ENCODE results near the gene CAP2.

The CAP2 gene

DNA sequence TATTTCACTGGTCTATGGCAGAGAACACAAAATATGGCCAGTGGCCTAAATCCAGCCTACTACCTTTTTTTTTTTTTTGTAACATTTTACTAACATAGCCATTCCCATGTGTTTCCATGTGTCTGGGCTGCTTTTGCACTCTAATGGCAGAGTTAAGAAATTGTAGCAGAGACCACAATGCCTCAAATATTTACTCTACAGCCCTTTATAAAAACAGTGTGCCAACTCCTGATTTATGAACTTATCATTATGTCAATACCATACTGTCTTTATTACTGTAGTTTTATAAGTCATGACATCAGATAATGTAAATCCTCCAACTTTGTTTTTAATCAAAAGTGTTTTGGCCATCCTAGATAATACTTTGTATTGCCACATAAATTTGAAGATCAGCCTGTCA lies 27.4 kb upstream of the CAP2 start:
- Histone ChIP-seq H3K36me3 (ENCODE audit: control insufficient read depth in 2 of 2, insufficient read depth in 2 of 2, low read length in 2 of 2) (no peaks in the 10 kb centered on the region), H3K4me1 (ENCODE audit: control insufficient read depth, insufficient read depth, low read length) (peaks cover 3% of the 10 kb centered on the region), H3K27ac (ENCODE audit: low read length) (no peak overlapping the region), H3K27me3 (ENCODE audit: control insufficient read depth in 1 of 2, insufficient read depth in 2 of 2, low read length in 2 of 2) (no peaks in the 10 kb centered on the region), H3K9me3 (ENCODE audit: control insufficient read depth in 2 of 2, low read length in 2 of 2) (peaks cover 0 to 7% of the 10 kb centered on the region in 2 donors), H3K4me3 (ENCODE audit: low read length in 2 of 2) (no peak overlapping the region), H3K9ac (ENCODE audit: low read length in 2 of 2) (no peak overlapping the region)

DNA sequence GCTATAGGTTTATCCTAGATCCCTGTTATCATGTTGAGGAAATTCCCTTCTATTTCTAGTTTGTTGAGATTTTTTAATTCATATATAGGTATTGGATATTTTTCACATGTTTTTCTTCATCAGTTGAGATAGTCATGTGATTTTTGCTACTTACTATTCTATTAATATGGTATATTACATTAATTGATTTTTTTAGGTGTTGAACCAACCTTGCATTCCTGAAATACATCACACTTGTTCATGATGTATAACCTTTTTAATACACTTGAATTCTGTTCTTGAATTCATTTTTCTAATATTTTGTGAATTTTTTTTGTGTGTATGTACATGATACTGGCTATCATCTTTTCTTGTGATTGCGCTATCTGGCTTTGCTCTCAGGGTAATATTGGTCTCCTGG lies 25.5 kb upstream of the CAP2 start:
- Histone ChIP-seq H3K9ac (ENCODE audit: low read length in 2 of 2) (no peak overlapping the region), H3K27me3 (ENCODE audit: control insufficient read depth in 1 of 2, insufficient read depth in 2 of 2, low read length in 2 of 2) (no peaks in the 10 kb centered on the region), H3K27ac (ENCODE audit: low read length) (no peak overlapping the region), H3K36me3 (ENCODE audit: control insufficient read depth in 2 of 2, insufficient read depth in 2 of 2, low read length in 2 of 2) (no peaks in the 10 kb centered on the region), H3K4me3 (ENCODE audit: low read length in 2 of 2) (no peak overlapping the region), H3K4me1 (ENCODE audit: control insufficient read depth, insufficient read depth, low read length) (no peaks in the 10 kb centered on the region), H3K9me3 (ENCODE audit: control insufficient read depth in 2 of 2, low read length in 2 of 2) (peaks cover 0 to 7% of the 10 kb centered on the region in 2 donors)

DNA sequence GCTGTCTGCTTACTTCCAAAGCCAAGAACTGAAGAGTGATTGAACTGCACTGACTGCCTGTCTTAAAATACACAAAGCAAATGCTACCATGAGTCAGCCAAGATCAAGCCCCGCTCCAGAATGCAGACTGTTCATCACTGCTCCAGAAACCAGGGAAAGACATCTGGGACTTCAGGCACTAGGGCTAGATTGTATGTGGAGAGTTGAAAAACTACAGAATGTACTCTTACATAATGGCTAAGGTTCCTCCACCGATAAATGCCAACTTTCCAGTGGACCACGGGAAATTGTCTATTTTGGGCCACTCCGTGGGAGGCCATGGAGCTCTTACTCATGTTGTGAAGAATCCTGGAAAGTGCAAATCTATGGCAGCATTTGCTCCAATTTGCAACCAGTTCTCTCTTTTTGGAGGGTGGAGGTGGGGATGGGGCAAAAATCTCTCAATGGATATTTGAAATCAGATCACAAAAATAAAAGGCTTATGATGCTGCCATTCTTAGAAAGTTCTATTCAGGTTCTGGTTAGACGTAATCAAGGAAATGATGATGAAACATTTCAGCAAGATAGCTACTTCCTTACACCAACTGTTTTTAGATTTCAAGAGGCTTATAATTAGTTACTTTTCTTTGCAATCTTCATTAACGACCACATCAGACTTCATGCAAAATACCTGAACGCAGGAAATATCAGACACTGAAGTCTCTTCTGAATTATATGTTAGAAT lies 11.8 kb upstream of the CAP2 start:
- no peaks in the 10 kb centered on the region for H3K27me3 ChIP-seq (ENCODE audit: control insufficient read depth in 1 of 2, insufficient read depth in 2 of 2, low read length in 2 of 2)
- H3K9me3 ChIP-seq (ENCODE audit: control insufficient read depth in 2 of 2, low read length in 2 of 2), result no peaks in the 10 kb centered on the region
- no peaks in the 10 kb centered on the region for H3K36me3 ChIP-seq (ENCODE audit: control insufficient read depth in 2 of 2, insufficient read depth in 2 of 2, low read length in 2 of 2)
- no peaks in the 10 kb centered on the region for H3K4me1 ChIP-seq (ENCODE audit: control insufficient read depth, insufficient read depth, low read length)
- H3K4me3 ChIP-seq (ENCODE audit: low read length in 2 of 2), result peak overlapping the region; percentile 9 to 25
- H3K9ac ChIP-seq (ENCODE audit: low read length in 2 of 2), result no peak overlapping the region
- H3K27ac ChIP-seq (ENCODE audit: low read length), result peak overlapping the region; percentile 41

DNA sequence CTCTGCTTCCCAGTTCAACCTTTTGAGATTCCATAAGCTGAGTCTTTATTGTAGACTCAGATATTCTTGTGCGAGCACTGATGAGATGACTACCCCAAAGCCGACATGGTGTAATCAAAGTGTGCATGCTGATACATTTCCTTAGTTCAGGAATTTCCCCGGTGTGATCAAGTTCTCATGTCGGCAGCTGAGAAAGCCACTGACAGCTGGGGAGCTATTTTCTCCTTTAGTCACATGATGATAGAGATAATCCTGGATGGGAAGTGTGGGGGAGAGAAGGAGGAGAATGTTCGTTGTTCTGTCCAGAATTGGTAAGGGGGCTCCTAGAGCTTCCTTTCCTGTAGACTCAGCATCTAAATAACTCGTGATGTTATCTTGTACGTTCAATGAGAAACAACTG lies 7.7 kb upstream of the CAP2 start:
- no peaks in the 10 kb centered on the region for H3K9me3 ChIP-seq (ENCODE audit: control insufficient read depth in 2 of 2, low read length in 2 of 2)
- no peak overlapping the region for H3K9ac ChIP-seq (ENCODE audit: low read length in 2 of 2)
- no peaks in the 10 kb centered on the region for H3K4me1 ChIP-seq (ENCODE audit: control insufficient read depth, insufficient read depth, low read length)
- H3K27me3 ChIP-seq (ENCODE audit: control insufficient read depth in 1 of 2, insufficient read depth in 2 of 2, low read length in 2 of 2), result no peaks in the 10 kb centered on the region
- H3K27ac ChIP-seq (ENCODE audit: low read length), result no peak overlapping the region
- H3K36me3 ChIP-seq (ENCODE audit: control insufficient read depth in 2 of 2, insufficient read depth in 2 of 2, low read length in 2 of 2), result no peaks in the 10 kb centered on the region
- H3K4me3 ChIP-seq (ENCODE audit: low read length in 2 of 2), result no peak overlapping the region

DNA sequence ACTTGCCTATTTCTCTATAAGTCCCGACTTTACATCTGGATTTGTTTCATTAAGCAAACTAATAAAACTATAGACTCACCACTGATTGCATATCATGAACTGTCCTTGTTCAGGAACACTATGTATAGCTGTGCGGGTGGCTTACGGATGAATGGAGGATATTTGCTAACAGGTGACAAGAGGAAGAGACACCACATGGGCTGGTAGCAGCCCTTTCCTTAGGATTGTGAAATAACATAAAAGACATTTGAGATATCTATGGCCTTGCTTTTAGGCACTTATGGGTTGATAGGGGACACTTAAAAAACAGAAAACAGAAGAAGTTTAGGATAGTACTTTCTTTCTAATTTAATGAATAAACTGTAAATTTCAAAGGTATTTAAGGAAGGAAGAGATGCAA lies 5.0 kb upstream of the CAP2 start:
- Histone ChIP-seq H3K27ac (ENCODE audit: low read length) (no peak overlapping the region), H3K4me3 (ENCODE audit: low read length in 2 of 2) (no peak overlapping the region), H3K36me3 (ENCODE audit: control insufficient read depth in 2 of 2, insufficient read depth in 2 of 2, low read length in 2 of 2) (no peaks in the 10 kb centered on the region), H3K9ac (ENCODE audit: low read length in 2 of 2) (no peak overlapping the region), H3K4me1 (ENCODE audit: control insufficient read depth, insufficient read depth, low read length) (peaks cover 4% of the 10 kb centered on the region), H3K9me3 (ENCODE audit: control insufficient read depth in 2 of 2, low read length in 2 of 2) (no peaks in the 10 kb centered on the region), H3K27me3 (ENCODE audit: control insufficient read depth in 1 of 2, insufficient read depth in 2 of 2, low read length in 2 of 2) (no peaks in the 10 kb centered on the region)

DNA sequence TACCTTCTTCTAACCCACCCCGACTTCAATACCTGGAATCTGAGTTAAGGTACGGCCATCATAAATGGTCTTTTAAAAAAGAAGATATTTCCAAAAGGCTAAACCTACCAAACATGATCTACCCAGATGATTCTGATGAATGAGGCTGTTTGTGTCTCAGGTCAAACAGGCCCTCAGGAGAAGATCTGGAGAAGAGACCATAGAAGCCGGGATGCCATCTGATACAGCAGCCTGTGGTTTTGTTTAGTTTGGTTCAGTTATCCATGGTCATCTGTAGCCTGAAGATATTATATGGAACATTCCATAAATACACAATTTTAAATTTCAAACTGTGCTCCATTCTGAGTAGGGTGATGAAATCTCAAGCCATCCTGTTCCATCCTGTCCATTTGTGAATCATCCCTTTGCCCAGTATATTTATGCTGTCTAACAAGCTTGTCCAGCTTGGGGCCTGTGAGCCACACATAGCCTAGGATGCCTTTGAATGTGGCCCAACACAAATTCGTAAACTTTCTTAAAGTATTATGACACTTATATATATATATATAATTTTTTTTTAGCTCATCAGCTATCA lies 4.0 kb upstream of the CAP2 start:
- Histone ChIP-seq H3K27ac (ENCODE audit: low read length) (no peak overlapping the region), H3K9ac (ENCODE audit: low read length in 2 of 2) (no peak overlapping the region)

DNA sequence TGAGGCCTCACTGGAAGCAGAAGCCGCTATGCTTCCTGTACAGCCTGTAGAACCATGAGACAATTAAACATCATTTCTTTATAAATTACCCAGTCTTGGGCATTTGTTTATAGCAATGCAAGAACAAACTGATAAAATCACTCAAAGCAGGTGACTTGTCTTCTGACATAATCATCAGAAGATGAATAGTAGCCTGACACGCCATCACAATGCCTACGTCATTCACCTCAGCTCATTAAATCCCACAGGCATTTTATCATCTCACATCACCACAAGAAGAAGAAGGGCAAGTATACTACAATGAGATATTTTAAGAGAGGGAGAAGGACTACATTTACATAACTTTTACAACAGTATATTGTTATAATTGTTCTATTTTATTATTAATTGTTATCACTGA lies 3.1 kb upstream of the CAP2 start:
- H3K36me3 ChIP-seq (ENCODE audit: control insufficient read depth in 2 of 2, insufficient read depth in 2 of 2, low read length in 2 of 2), result no peaks in the 10 kb centered on the region
- no peak overlapping the region for H3K9ac ChIP-seq (ENCODE audit: low read length in 2 of 2)
- no peak overlapping the region for H3K4me3 ChIP-seq (ENCODE audit: low read length in 2 of 2)

More for the DNA sequence above, 4.0 kb upstream of the CAP2 start:
- Histone ChIP-seq H3K4me1 (ENCODE audit: control insufficient read depth, insufficient read depth, low read length) (peaks cover 4% of the 10 kb centered on the region), H3K27me3 (ENCODE audit: control insufficient read depth in 1 of 2, insufficient read depth in 2 of 2, low read length in 2 of 2) (no peaks in the 10 kb centered on the region), H3K4me3 (ENCODE audit: low read length in 2 of 2) (no peak overlapping the region), H3K9me3 (ENCODE audit: control insufficient read depth in 2 of 2, low read length in 2 of 2) (no peaks in the 10 kb centered on the region), H3K36me3 (ENCODE audit: control insufficient read depth in 2 of 2, insufficient read depth in 2 of 2, low read length in 2 of 2) (no peaks in the 10 kb centered on the region)

DNA sequence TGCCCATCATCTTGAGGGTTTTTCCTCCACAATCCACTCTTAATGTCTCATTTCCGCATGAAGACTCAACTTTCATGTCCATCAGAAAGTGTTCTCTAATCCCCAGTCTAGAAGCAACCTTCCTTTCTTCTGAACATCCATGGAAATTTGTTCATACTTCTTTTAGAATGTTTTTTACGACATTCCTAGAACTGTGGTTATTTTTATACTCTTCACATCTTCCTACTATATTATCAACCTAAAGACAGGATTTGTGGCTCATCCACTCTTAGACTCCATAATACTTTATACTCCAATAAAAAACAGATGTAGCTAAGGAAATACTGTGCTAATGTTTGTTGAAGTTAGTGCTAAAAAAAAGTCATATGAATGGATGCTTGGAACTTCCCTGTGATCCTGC lies 1.4 kb upstream of the CAP2 start:
- Histone ChIP-seq H3K27me3 (ENCODE audit: control insufficient read depth in 1 of 2, insufficient read depth in 2 of 2, low read length in 2 of 2) (no peaks in the 10 kb centered on the region), H3K4me3 (ENCODE audit: low read length in 2 of 2) (no peak overlapping the region), H3K27ac (ENCODE audit: low read length) (no peak overlapping the region), H3K9ac (ENCODE audit: low read length in 2 of 2) (no peak overlapping the region), H3K4me1 (ENCODE audit: control insufficient read depth, insufficient read depth, low read length) (peaks cover 4% of the 10 kb centered on the region), H3K36me3 (ENCODE audit: control insufficient read depth in 2 of 2, insufficient read depth in 2 of 2, low read length in 2 of 2) (no peaks in the 10 kb centered on the region), H3K9me3 (ENCODE audit: control insufficient read depth in 2 of 2, low read length in 2 of 2) (no peaks in the 10 kb centered on the region)

More for the DNA sequence above, 3.1 kb upstream of the CAP2 start:
- Histone ChIP-seq H3K9me3 (ENCODE audit: control insufficient read depth in 2 of 2, low read length in 2 of 2) (no peaks in the 10 kb centered on the region), H3K27ac (ENCODE audit: low read length) (no peak overlapping the region), H3K27me3 (ENCODE audit: control insufficient read depth in 1 of 2, insufficient read depth in 2 of 2, low read length in 2 of 2) (no peaks in the 10 kb centered on the region), H3K4me1 (ENCODE audit: control insufficient read depth, insufficient read depth, low read length) (peaks cover 4% of the 10 kb centered on the region)

DNA sequence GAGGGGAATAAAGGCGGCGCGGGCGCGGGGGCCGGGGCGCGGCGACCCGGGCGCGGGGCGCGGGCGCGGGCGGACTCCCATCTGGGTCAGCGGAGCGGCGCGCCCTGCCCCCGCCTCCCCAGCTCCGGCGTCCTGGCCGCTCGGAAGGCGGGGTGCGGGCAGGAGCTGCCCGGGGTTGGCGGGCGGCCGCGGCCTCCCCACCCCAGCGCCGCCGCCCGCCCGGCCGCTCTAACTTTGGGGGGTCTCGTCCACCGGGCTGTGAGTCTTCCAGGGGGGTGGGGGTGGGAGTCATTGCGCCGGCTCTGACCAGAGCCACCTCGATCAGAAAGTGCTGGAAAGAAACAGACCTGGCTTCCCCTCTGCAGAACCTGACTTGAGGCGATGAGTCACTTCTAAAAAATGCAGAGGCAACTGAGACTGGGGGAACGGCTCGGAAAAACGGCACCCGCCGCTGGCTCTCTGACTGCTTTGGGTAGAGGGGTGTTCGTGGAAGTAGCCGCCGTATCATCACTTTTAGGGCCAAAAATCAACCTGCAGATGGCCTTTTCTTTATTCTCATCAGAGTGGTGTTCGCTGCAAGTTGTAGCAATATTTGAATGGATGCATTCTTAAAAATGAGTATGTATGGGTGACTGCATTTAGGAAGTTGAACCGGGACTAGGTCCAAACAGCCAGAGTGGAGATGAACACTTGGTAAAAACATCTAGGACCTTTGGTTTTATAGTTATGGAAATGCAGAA lies 667 bp downstream of the CAP2 start:
- Histone ChIP-seq H3K4me3 (ENCODE audit: low read length in 2 of 2) (peak overlapping the region; percentile 75 to 78), H3K36me3 (ENCODE audit: control insufficient read depth in 2 of 2, insufficient read depth in 2 of 2, low read length in 2 of 2) (no peaks in the 10 kb centered on the region), H3K4me1 (ENCODE audit: control insufficient read depth, insufficient read depth, low read length) (peaks cover 4% of the 10 kb centered on the region), H3K27me3 (ENCODE audit: control insufficient read depth in 1 of 2, insufficient read depth in 2 of 2, low read length in 2 of 2) (no peaks in the 10 kb centered on the region), H3K27ac (ENCODE audit: low read length) (peak overlapping the region; percentile 63), H3K9me3 (ENCODE audit: control insufficient read depth in 2 of 2, low read length in 2 of 2) (no peaks in the 10 kb centered on the region), H3K9ac (ENCODE audit: low read length in 2 of 2) (peak overlapping the region; percentile 62 to 68)

DNA sequence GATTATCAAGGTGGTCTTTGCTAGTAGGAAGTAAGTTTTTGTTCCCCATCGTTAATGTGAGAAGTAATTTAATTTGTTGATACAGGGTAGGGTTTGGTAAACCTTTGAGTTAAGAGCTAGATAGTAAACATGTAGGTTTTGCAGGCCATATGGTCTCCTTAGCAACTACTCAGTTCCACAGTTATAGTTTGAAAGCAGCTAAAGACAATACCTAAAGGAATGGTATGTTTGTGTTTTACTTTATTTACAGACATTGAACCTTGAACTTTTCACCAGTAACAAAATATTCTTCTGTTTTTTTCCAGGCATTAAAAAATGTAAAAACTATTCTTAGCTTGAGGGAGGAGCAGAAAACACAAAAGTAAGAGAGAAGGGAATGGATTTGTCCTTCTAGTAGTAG lies 1.7 kb downstream of the CAP2 start:
- Histone ChIP-seq H3K27ac (ENCODE audit: low read length) (no peak overlapping the region), H3K4me1 (ENCODE audit: control insufficient read depth, insufficient read depth, low read length) (peaks cover 4% of the 10 kb centered on the region), H3K9me3 (ENCODE audit: control insufficient read depth in 2 of 2, low read length in 2 of 2) (no peaks in the 10 kb centered on the region), H3K4me3 (ENCODE audit: low read length in 2 of 2) (peak overlapping the region in 1 of 2 donors; percentile 78), H3K27me3 (ENCODE audit: control insufficient read depth in 1 of 2, insufficient read depth in 2 of 2, low read length in 2 of 2) (no peaks in the 10 kb centered on the region), H3K9ac (ENCODE audit: low read length in 2 of 2) (no peak overlapping the region), H3K36me3 (ENCODE audit: control insufficient read depth in 2 of 2, insufficient read depth in 2 of 2, low read length in 2 of 2) (no peaks in the 10 kb centered on the region)

DNA sequence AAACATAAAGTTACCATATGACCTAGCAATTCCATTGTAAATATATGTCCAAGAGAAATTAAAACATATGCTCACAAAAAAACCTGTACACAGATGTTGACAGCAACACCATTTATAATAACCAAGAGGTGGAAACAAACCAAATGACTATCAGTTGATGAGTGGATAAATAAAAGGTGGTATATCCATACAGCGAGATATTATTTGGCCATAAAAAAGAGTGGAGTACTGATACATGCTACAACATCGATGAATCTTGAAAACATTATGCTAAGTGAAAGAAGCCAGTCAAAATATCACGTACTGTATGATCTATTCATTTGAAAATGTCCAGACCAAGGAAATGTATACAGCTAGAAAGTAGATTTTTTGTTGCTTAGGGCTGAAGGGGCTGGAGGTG lies 2.9 kb downstream of the CAP2 start:
- Histone ChIP-seq H3K27ac (ENCODE audit: low read length) (no peak overlapping the region), H3K36me3 (ENCODE audit: control insufficient read depth in 2 of 2, insufficient read depth in 2 of 2, low read length in 2 of 2) (no peaks in the 10 kb centered on the region), H3K9me3 (ENCODE audit: control insufficient read depth in 2 of 2, low read length in 2 of 2) (no peaks in the 10 kb centered on the region), H3K27me3 (ENCODE audit: control insufficient read depth in 1 of 2, insufficient read depth in 2 of 2, low read length in 2 of 2) (no peaks in the 10 kb centered on the region), H3K4me3 (ENCODE audit: low read length in 2 of 2) (no peak overlapping the region), H3K9ac (ENCODE audit: low read length in 2 of 2) (no peak overlapping the region), H3K4me1 (ENCODE audit: control insufficient read depth, insufficient read depth, low read length) (peaks cover 4% of the 10 kb centered on the region)
